22Rv1 (cell line): ENCODE measurements around the gene CISH.

Experiments used
- ZFX ChIP-seq: fragments of 450-650 bp; IDR thresholded peaks from 2 replicates; pipeline ENCODE4 v1.6.1; 2017; ENCODE audit warnings: antibody characterized with exemption, borderline replicate concordance
- TF ChIP-seq, protein P1 (sequence below): fragments of 450-650 bp; IDR thresholded peaks from 2 replicates; pipeline ENCODE4 v1.5.1; 2017; ENCODE audit warnings: mild to moderate bottlenecking

GRCh38 chr3:50571486-50571885, 40.1 kb downstream of the CISH start:
- TF ChIP-seq, protein P1, sequence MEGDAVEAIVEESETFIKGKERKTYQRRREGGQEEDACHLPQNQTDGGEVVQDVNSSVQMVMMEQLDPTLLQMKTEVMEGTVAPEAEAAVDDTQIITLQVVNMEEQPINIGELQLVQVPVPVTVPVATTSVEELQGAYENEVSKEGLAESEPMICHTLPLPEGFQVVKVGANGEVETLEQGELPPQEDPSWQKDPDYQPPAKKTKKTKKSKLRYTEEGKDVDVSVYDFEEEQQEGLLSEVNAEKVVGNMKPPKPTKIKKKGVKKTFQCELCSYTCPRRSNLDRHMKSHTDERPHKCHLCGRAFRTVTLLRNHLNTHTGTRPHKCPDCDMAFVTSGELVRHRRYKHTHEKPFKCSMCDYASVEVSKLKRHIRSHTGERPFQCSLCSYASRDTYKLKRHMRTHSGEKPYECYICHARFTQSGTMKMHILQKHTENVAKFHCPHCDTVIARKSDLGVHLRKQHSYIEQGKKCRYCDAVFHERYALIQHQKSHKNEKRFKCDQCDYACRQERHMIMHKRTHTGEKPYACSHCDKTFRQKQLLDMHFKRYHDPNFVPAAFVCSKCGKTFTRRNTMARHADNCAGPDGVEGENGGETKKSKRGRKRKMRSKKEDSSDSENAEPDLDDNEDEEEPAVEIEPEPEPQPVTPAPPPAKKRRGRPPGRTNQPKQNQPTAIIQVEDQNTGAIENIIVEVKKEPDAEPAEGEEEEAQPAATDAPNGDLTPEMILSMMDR: no peak
- no peak for TF ChIP-seq ZFX
